ENCODE results near the gene SYT11. TPM values are rescaled to one million over a fixed set of nuclear protein-coding genes. Genes with fewer than 3 reads are reported as not detected.

Gene SYT11
- total and polyA plus RNA-seq, 9 of the 15 experiments (the other 6 are each of a cell fraction or from before 2014, with no cell fraction given) = 0.05 to 0.18 (median 0.11) TPM

GRCh38 chr1:155918660-155919059, 59.3 kb downstream of the SYT11 start:
- BruUV-seq (replicated peaks) = no TSS peak
- ATAC-seq (no peak), DNase-seq (ENCODE audit: extremely low read depth in 1 of 4, low spot score in 3 of 4) (no peak), FAIRE-seq (no peak)
- POLR2A ChIA-PET = interaction anchor here (0.5 to 7.9 kb wide), 6 partner anchors 8 to 1022 kb away, joined by 3 to 100 read pairs (median 3); partner anchors contain the start of genes KHDC4 and RIT1
- no peaks in the 10 kb centered on the region for H3K4me1 ChIP-seq (replicated peaks in 1 of 2; ENCODE audit: control insufficient read depth in 2 of 2, insufficient read depth in 2 of 2, low read length in 2 of 2)
- no peaks in the 10 kb centered on the region for H3K9me3 ChIP-seq (replicated peaks; ENCODE audit: control insufficient read depth, insufficient read depth, low read depth, low read length)
- WGBS (ENCODE audit: insufficient coverage, low coverage, missing lambda C conversion rate) = 33% methylated on average over 2 of the region's 3 CpGs
- no peak overlapping the region for H3K4me2 ChIP-seq (ENCODE audit: insufficient read depth, low read length)
- in situ Hi-C loops (cut with MboI) = no loop called here
- H3K27me3 ChIP-seq (ENCODE audit: control insufficient read depth in 2 of 2, insufficient read depth in 2 of 2, low read length in 2 of 2) = no peaks in the 10 kb centered on the region
- TF ChIP-seq CEBPG (CRISPR knock-in tag; IDR thresholded peaks at IDR 0.05) (peak; percentile 21; the same call in 1 of the 2 replicates), CEBPG (tag; conservative IDR thresholded peaks at IDR 0.05 in 1 of 2, IDR thresholded peaks at IDR 0.05 in 1 of 2) (0 out of 4 replicates have a peak, but pooled peaks of 1 of the 2 experiments have one; percentile 22), PKNOX1 (IDR thresholded peaks at IDR 0.05) (0 out of 2 replicates have a peak, but pooled peaks have one; percentile 21), ATF3 (IDR thresholded peaks at IDR 0.05) (peak; percentile 51), ATF3 (CRISPR knock-in tag; conservative IDR thresholded peaks at IDR 0.05) (no peak), ZNF277 (CRISPR knock-in tag; IDR thresholded peaks at IDR 0.05; ENCODE audit: borderline replicate concordance) (no peak), HMG20B (CRISPR knock-in tag; IDR thresholded peaks at IDR 0.05) (no peak), CEBPB (tag; IDR thresholded peaks at IDR 0.05) (peak; percentile 33), GTF3C2 (IDR thresholded peaks at IDR 0.05; ENCODE audit: borderline replicate concordance, extremely low read depth, insufficient read length) (no peak), RBFOX2 (IDR thresholded peaks at IDR 0.05; ENCODE audit: low read depth, low read length) (0 out of 2 replicates have a peak, but pooled peaks have one; percentile 34), ZNF143 (CRISPR knock-in tag; IDR thresholded peaks at IDR 0.05) (no peak)
- peaks cover 97% of the 10 kb centered on the region for H3K36me3 ChIP-seq (ENCODE audit: control insufficient read depth, insufficient read depth, low read length)
- H3K9me1 ChIP-seq (ENCODE audit: control insufficient read depth, insufficient read depth, low read length) = no peaks in the 10 kb centered on the region
- H3K9ac ChIP-seq (ENCODE audit: insufficient read depth in 1 of 2, low read depth in 2 of 2, low read length in 2 of 2) = no peak overlapping the region
- CTCF ChIA-PET (ENCODE audit: low intra/inter-chr PET ratio) = no interaction called here
- H3K27ac ChIP-seq (ENCODE audit: extremely low read depth, low read depth, low read length) = no peak overlapping the region
- H3K79me2 ChIP-seq (ENCODE audit: control insufficient read depth, insufficient read depth, low read length) = peaks cover 17% of the 10 kb centered on the region
- 0 out of 2 replicates have a peak, but pooled peaks cover 4% of the 10 kb centered on the region for H4K20me1 ChIP-seq (replicated peaks; ENCODE audit: control insufficient read depth, insufficient read depth, low read length)
- intact Hi-C loops (cut with micrococcal nuclease) = no loop called here
- H3K4me3 ChIP-seq = no peak overlapping the region
- no peak overlapping the region for H2AFZ ChIP-seq (ENCODE audit: low read depth, low read length)
